ENCODE data around the gene PPM1A. TPM values are rescaled to one million over a fixed set of nuclear protein-coding genes. Genes with fewer than 3 reads are reported as not detected.

Gene PPM1A
- total and polyA plus RNA-seq, 2 experiments from 2014 or later, result 29.8 to 34.1 TPM

GRCh38 chr14:60217713-60218112 lies 31.3 kb upstream of the PPM1A start:
- Mint-ChIP-seq H3K27me3 (ENCODE audit: insufficient read depth, low read depth, poor library complexity) (peaks cover 1% of the 10 kb centered on the region), H3K27ac (no peak overlapping the region), H3K9me3 (no peaks in the 10 kb centered on the region), H3K4me3 (no peak overlapping the region), H3K4me1 (peaks cover 9% of the 10 kb centered on the region), H3K36me3 (ENCODE audit: low read depth) (no peaks in the 10 kb centered on the region)
- Histone ChIP-seq H3K36me3 (ENCODE audit: insufficient read depth) (no peaks in the 10 kb centered on the region), H3K27ac (ENCODE audit: low read depth) (no peak overlapping the region), H3F3A (replicated peaks; ENCODE audit: low read depth) (no peaks in the 10 kb centered on the region), H3K27me3 (ENCODE audit: insufficient read depth) (no peaks in the 10 kb centered on the region), H4K20me1 (replicated peaks; ENCODE audit: insufficient read depth) (no peaks in the 10 kb centered on the region), H3K9me2 (ENCODE audit: insufficient read depth) (peaks cover 7% of the 10 kb centered on the region), H3K4me3 (no peak overlapping the region), H2AFZ (no peak overlapping the region), H3K4me1 (ENCODE audit: insufficient read depth) (no peaks in the 10 kb centered on the region), H3K79me2 (replicated peaks; ENCODE audit: insufficient read depth) (no peaks in the 10 kb centered on the region), H3K4me2 (no peak overlapping the region)
- DNase-seq (ENCODE audit: low spot score) (no peak), ATAC-seq (no peak)
- TF ChIP-seq POLR2AphosphoS5 (IDR thresholded peaks at IDR 0.05; ENCODE audit: low read depth), result no peak
- TF ChIP-seq, protein P1, sequence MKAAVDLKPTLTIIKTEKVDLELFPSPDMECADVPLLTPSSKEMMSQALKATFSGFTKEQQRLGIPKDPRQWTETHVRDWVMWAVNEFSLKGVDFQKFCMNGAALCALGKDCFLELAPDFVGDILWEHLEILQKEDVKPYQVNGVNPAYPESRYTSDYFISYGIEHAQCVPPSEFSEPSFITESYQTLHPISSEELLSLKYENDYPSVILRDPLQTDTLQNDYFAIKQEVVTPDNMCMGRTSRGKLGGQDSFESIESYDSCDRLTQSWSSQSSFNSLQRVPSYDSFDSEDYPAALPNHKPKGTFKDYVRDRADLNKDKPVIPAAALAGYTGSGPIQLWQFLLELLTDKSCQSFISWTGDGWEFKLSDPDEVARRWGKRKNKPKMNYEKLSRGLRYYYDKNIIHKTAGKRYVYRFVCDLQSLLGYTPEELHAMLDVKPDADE (IDR thresholded peaks at IDR 0.05), result no peak
- no peak for TF ChIP-seq JUNB (IDR thresholded peaks at IDR 0.05; ENCODE audit: unreplicated experiment)
- no peak for TF ChIP-seq EZH2 (IDR thresholded peaks at IDR 0.05; ENCODE audit: low read depth, unreplicated experiment)
- TF ChIP-seq CTCF (conservative IDR thresholded peaks at IDR 0.05; ENCODE audit: low read depth in 2 of 2), result no peak
- TF ChIP-seq NANOG (IDR thresholded peaks at IDR 0.05; ENCODE audit: borderline replicate concordance), result no peak
- TF ChIP-seq, protein P2, sequence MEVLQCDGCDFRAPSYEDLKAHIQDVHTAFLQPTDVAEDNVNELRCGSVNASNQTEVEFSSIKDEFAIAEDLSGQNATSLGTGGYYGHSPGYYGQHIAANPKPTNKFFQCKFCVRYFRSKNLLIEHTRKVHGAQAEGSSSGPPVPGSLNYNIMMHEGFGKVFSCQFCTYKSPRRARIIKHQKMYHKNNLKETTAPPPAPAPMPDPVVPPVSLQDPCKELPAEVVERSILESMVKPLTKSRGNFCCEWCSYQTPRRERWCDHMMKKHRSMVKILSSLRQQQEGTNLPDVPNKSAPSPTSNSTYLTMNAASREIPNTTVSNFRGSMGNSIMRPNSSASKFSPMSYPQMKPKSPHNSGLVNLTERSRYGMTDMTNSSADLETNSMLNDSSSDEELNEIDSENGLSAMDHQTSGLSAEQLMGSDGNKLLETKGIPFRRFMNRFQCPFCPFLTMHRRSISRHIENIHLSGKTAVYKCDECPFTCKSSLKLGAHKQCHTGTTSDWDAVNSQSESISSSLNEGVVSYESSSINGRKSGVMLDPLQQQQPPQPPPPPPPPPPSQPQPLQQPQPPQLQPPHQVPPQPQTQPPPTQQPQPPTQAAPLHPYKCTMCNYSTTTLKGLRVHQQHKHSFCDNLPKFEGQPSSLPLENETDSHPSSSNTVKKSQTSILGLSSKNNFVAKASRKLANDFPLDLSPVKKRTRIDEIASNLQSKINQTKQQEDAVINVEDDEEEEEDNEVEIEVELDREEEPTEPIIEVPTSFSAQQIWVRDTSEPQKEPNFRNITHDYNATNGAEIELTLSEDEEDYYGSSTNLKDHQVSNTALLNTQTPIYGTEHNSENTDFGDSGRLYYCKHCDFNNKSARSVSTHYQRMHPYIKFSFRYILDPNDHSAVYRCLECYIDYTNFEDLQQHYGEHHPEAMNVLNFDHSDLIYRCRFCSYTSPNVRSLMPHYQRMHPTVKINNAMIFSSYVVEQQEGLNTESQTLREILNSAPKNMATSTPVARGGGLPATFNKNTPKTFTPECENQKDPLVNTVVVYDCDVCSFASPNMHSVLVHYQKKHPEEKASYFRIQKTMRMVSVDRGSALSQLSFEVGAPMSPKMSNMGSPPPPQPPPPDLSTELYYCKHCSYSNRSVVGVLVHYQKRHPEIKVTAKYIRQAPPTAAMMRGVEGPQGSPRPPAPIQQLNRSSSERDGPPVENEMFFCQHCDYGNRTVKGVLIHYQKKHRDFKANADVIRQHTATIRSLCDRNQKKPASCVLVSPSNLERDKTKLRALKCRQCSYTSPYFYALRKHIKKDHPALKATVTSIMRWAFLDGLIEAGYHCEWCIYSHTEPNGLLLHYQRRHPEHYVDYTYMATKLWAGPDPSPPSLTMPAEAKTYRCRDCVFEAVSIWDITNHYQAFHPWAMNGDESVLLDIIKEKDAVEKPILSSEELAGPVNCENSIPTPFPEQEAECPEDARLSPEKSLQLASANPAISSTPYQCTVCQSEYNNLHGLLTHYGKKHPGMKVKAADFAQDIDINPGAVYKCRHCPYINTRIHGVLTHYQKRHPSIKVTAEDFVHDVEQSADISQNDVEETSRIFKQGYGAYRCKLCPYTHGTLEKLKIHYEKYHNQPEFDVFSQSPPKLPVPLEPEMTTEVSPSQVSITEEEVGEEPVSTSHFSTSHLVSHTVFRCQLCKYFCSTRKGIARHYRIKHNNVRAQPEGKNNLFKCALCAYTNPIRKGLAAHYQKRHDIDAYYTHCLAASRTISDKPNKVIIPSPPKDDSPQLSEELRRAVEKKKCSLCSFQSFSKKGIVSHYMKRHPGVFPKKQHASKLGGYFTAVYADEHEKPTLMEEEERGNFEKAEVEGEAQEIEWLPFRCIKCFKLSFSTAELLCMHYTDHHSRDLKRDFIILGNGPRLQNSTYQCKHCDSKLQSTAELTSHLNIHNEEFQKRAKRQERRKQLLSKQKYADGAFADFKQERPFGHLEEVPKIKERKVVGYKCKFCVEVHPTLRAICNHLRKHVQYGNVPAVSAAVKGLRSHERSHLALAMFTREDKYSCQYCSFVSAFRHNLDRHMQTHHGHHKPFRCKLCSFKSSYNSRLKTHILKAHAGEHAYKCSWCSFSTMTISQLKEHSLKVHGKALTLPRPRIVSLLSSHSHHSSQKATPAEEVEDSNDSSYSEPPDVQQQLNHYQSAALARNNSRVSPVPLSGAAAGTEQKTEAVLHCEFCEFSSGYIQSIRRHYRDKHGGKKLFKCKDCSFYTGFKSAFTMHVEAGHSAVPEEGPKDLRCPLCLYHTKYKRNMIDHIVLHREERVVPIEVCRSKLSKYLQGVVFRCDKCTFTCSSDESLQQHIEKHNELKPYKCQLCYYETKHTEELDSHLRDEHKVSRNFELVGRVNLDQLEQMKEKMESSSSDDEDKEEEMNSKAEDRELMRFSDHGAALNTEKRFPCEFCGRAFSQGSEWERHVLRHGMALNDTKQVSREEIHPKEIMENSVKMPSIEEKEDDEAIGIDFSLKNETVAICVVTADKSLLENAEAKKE (CRISPR knock-in tag; IDR thresholded peaks at IDR 0.05), result no peak
- TF ChIP-seq, protein P3, sequence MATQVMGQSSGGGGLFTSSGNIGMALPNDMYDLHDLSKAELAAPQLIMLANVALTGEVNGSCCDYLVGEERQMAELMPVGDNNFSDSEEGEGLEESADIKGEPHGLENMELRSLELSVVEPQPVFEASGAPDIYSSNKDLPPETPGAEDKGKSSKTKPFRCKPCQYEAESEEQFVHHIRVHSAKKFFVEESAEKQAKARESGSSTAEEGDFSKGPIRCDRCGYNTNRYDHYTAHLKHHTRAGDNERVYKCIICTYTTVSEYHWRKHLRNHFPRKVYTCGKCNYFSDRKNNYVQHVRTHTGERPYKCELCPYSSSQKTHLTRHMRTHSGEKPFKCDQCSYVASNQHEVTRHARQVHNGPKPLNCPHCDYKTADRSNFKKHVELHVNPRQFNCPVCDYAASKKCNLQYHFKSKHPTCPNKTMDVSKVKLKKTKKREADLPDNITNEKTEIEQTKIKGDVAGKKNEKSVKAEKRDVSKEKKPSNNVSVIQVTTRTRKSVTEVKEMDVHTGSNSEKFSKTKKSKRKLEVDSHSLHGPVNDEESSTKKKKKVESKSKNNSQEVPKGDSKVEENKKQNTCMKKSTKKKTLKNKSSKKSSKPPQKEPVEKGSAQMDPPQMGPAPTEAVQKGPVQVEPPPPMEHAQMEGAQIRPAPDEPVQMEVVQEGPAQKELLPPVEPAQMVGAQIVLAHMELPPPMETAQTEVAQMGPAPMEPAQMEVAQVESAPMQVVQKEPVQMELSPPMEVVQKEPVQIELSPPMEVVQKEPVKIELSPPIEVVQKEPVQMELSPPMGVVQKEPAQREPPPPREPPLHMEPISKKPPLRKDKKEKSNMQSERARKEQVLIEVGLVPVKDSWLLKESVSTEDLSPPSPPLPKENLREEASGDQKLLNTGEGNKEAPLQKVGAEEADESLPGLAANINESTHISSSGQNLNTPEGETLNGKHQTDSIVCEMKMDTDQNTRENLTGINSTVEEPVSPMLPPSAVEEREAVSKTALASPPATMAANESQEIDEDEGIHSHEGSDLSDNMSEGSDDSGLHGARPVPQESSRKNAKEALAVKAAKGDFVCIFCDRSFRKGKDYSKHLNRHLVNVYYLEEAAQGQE (IDR thresholded peaks at IDR 0.05; ENCODE audit: unreplicated experiment), result no peak
- no peak for TF ChIP-seq ZNF114 (CRISPR knock-in tag; IDR thresholded peaks at IDR 0.05)
- TF ChIP-seq STAT1 (IDR thresholded peaks at IDR 0.05; ENCODE audit: unreplicated experiment), result no peak

Measured in GM23338 (cell line).